Right lobe of liver (tissue), 6 donors: ENCODE results near the gene SLC11A2. TPM values are rescaled to one million over a fixed set of nuclear protein-coding genes. Genes with fewer than 3 reads are reported as not detected.

ENCODE experiments used
- ATAC-seq, 4 donors: fragments of 200-7000 bp; cut with Tn5 transposase; one replicate each; pipeline ENCODE4 v1.9.1; 2020; ENCODE audit warnings: mild to moderate bottlenecking in 4 of 4, moderate library complexity in 4 of 4
- DNase-seq, 3 donors: peaks; one replicate each; pipeline ENCODE4 v3.0.0-alpha.2; 2020
- H3K27ac ChIP-seq, 3 donors: fragments of 200-600 bp; one replicate each; pipeline ENCODE4 v1.8.0; 2022
- H3K27me3 ChIP-seq, 2 donors: fragments of 200-600 bp; one replicate each; pipeline ENCODE4 v1.8.0; 2022
- H3K36me3 ChIP-seq, 4 donors: fragments of 200-600 bp; sonication (generic) in 1 of 4; one replicate each; pipeline versions ENCODE4 v1.5.1 to v1.8.0; 2017 to 2022; ENCODE audit warnings: control low read depth in 1 of 4
- H3K4me1 ChIP-seq, 4 donors: fragments of 200-600 bp; sonication (generic) in 1 of 4; one replicate each; pipeline versions ENCODE4 v1.5.1 to v1.8.0; 2017 to 2022; ENCODE audit warnings: control low read depth in 1 of 4
- H3K4me3 ChIP-seq, 3 donors: fragments of 200-600 bp; one replicate each; pipeline ENCODE4 v1.8.0; 2022
- H3K9me3 ChIP-seq, 4 donors: fragments of 200-600 bp; sonication (generic) in 1 of 4; one replicate each; pipeline versions ENCODE4 v1.5.1 to v1.8.0; 2017 to 2022; ENCODE audit warnings: control low read depth in 1 of 4
- CTCF ChIP-seq, 4 donors: fragments of 200-600 bp in 3 of 4; fragments of 450-650 bp in 1 of 4; IDR thresholded peaks; one replicate each; pipeline versions ENCODE4 v1.5.1 to v1.8.0; 2016 to 2022; ENCODE audit warnings: antibody characterized with exemption in 4 of 4, mild to moderate bottlenecking in 2 of 4
- POLR2A ChIP-seq: fragments of 450-650 bp; IDR thresholded peaks from one replicate; pipeline ENCODE4 v1.6.1; 2017; ENCODE audit warnings: antibody characterized with exemption, mild to moderate bottlenecking
- WGBS: methylation state at CpG from one replicate; pipeline ENCODE4 v1.1.6; 2018; ENCODE audit warnings: low coverage, low lambda C conversion rate; ENCODE audit not compliant: insufficient coverage; ENCODE audit errors: missing lambda C conversion rate; 5-methylcytosine and 5-hydroxymethylcytosine counted together
- intact Hi-C, 2 donors: fragments of 100-400 bp; cut with DNase I; formaldehyde crosslinking; loops; one replicate each; pipeline versions ENCODE4 v1.11.2 to v1.14.1; 2022
- total RNA-seq, 6 experiments: library from RNA; depleted of rRNA in 2 of 6; stranded (reverse); fragments of >200 nt in 2 of 6; fragmentation: NEBNext Ultra II Directional in 3 of 6; extraction: Animal tissue kit (Norgen Biotek cat#: 25700) in 3 of 6; gene quantifications; one replicate each; pipeline versions ENCODE4 v1.1.0 to v1.2.4, GENCODE V29; 2016 to 2023
- donor health status: DM: no; HTN: yes; CAD: no.
- donor health status: DM: no; HTN: no; CAD: no.
- donor health status: DM: no; HTN: no; CAD: no.
- donor health status: DM: no; HTN: yes; CAD: no.
- donor health status: DM: no; HTN: yes; CAD: no.

Gene SLC11A2
- total RNA-seq, 6 experiments from 2014 or later = 27.8 to 51.6 (median 34.2) TPM

- no peaks in the 10 kb centered on the region for H3K27me3 ChIP-seq
- DNase-seq (no peak), ATAC-seq (no peak)
- peaks cover 0 to 10% (median under 1%) of the 10 kb centered on the region in 4 donors for H3K4me1 ChIP-seq
- no peak for TF ChIP-seq CTCF (IDR thresholded peaks at IDR 0.05)
- H3K36me3 ChIP-seq = peaks cover 0 to 57% (median 23%) of the 10 kb centered on the region in 4 donors
- intact Hi-C loops = no loop called here
- H3K27ac ChIP-seq = no peak overlapping the region
- WGBS = 81% methylated on average over 3 of the region's 3 CpGs
- H3K9me3 ChIP-seq = no peaks in the 10 kb centered on the region
- no peak overlapping the region for H3K4me3 ChIP-seq
Observed at GRCh38 chr12:50990791-50991190, 35.4 kb downstream of the SLC11A2 start.

GRCh38 chr12:50990147-50990727, 35.9 kb downstream of the SLC11A2 start:
- Histone ChIP-seq H3K27me3 (no peaks in the 10 kb centered on the region), H3K9me3 (no peaks in the 10 kb centered on the region), H3K36me3 (peaks cover 0 to 51% (median 23%) of the 10 kb centered on the region in 4 donors), H3K4me1 (peaks cover 0 to 16% (median 3%) of the 10 kb centered on the region in 4 donors), H3K27ac (no peak overlapping the region), H3K4me3 (no peak overlapping the region)
- TF ChIP-seq POLR2A (no peak), CTCF (IDR thresholded peaks at IDR 0.05) (no peak)
- ATAC-seq (no peak), DNase-seq (no peak)
- intact Hi-C loops = no loop called here
- 84% methylated on average over 4 of the region's 4 CpGs for WGBS

GRCh38 chr12:50988871-50989270, 37.3 kb downstream of the SLC11A2 start:
- TF ChIP-seq CTCF (IDR thresholded peaks at IDR 0.05) (no peak), POLR2A (no peak)
- Histone ChIP-seq H3K36me3 (peaks cover 0 to 39% (median 23%) of the 10 kb centered on the region in 4 donors), H3K4me1 (peaks cover 0 to 24% (median 5%) of the 10 kb centered on the region in 4 donors), H3K4me3 (no peak overlapping the region), H3K27ac (no peak overlapping the region), H3K9me3 (no peaks in the 10 kb centered on the region), H3K27me3 (no peaks in the 10 kb centered on the region)
- DNase-seq (no peak), ATAC-seq (no peak)
- intact Hi-C loops = loop anchor here (10.0 kb wide), 2 partner anchors 64 to 164 kb away; a partner anchor contains a TSS
- WGBS = 92% methylated on average over 4 of the region's 5 CpGs

- TF ChIP-seq CTCF (IDR thresholded peaks at IDR 0.05) = no peak
- no peak for TF ChIP-seq POLR2A
- peaks cover 0 to 39% (median 23%) of the 10 kb centered on the region in 4 donors for H3K36me3 ChIP-seq
- 58% methylated on average over 4 of the region's 5 CpGs for WGBS
- H3K9me3 ChIP-seq = no peaks in the 10 kb centered on the region
- no peak for DNase-seq
- H3K4me1 ChIP-seq = peaks cover 0 to 24% (median 5%) of the 10 kb centered on the region in 4 donors
- H3K27ac ChIP-seq = no peak overlapping the region
- intact Hi-C loops = loop anchor here (10.0 kb wide), 2 partner anchors 63 to 163 kb away; a partner anchor contains a TSS
- H3K4me3 ChIP-seq = no peak overlapping the region
- no peak for ATAC-seq
- no peaks in the 10 kb centered on the region for H3K27me3 ChIP-seq
Observed at GRCh38 chr12:50988051-50988450, 38.1 kb downstream of the SLC11A2 start.
